AG10803 (cell line): ENCODE measurements around the gene ZFP36L1.

Experiments
- DNase-seq: peaks from one replicate; pipeline ENCODE4 v3.0.0; 2010; ENCODE audit warnings: low read depth
- H3K4me3 ChIP-seq: 2 replicates; pipeline ENCODE4 v1.5.1; 2011; ENCODE audit warnings: mild to moderate bottlenecking, low read length, control low read depth
- CTCF ChIP-seq: conservative IDR thresholded peaks from 2 replicates; pipeline ENCODE4 v1.5.1; 2011; ENCODE audit warnings: mild to moderate bottlenecking, low read length, control low read depth, inconsistent platforms

Gene ZFP36L1

DNA sequence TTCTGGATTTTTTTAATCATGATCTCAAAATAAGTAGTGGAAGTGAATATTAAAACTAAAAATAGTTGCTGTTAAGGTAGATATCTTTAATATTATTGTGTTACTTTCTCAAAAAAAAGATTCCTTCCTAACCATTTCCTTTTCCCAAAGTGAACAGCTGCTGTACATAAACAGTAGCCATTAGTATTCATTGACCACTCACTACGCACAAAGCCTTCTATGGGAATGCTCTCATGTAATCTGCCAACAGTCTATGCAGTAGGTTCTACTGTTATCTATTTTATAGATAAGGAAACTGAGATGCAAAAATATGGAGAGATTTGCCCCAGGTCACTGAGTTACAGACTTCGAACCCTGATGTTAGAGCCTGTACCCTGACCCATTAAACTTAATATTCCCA is 32.1 kb downstream of the ZFP36L1 start:
- H3K4me3 ChIP-seq = no peak overlapping the region
- no peak for DNase-seq
- no peak for TF ChIP-seq CTCF

DNA sequence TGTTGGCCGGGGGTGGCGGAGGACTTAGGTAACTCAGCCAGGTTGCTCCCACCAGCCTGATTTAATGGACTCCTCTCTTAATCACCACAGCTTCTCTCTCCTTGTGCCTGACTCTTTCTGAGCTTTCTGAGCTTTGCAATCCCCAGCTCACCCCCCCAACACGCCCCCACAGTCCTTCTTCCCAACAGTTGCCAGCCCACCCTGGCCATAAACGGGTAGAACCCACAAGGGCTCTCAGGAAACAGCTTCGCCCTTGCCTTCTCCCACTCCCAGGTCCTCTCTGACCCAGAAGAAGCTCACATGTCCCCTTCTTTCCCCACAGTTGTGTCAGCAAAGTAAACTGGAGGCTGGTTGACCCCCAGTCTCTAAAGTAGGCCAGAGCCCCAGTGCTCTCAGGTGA is 32.9 kb downstream of the ZFP36L1 start:
- DNase-seq = no peak
- no peak overlapping the region for H3K4me3 ChIP-seq
- TF ChIP-seq CTCF = no peak

GRCh38 chr14:68759017-68759560 is 33.8 kb downstream of the ZFP36L1 start:
- no peak overlapping the region for H3K4me3 ChIP-seq
- no peak for DNase-seq
- no peak for TF ChIP-seq CTCF

DNA sequence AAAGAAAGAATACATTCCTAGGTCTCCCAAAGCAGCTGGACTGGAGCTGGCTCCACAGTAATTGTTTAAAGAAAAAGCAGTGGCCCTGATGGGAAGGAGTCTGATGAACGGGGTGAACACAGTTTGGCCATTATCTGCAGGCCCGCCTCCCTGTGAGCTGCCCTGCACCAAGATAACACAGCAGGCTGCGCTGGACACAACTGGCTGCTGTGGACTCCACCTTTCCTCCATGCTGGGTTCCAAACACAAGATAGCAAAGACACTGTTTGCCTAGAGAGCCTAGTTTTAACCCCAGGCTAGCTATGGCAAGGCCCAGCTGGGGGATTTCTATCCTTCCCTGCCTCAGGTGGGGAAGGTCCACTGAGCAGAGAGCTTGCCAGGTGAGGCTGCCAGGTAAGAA is 34.6 kb downstream of the ZFP36L1 start:
- DNase-seq = no peak
- H3K4me3 ChIP-seq = no peak overlapping the region
- TF ChIP-seq CTCF = no peak

DNA sequence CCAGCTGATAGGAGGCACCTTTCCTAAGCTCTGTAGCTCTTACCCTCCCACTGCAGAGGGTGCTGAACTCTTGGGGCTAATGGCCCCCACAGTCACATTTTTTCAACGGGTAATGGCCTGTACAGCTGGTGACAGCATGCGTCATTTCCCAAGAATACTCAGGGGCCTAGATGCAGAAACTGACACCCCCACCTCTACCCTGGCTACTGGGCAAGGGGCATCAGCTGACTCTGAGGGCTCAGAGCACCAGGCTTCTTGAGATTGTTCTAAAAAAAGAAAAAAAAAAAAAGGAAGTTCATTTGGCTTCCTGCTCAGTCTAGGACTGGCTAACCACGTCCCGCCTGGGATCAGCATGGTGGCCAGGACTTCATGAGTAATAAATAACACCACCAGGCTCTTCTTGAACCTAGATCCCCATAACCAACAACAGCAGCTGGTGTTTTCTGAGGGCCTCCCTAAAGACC is 35.2 kb downstream of the ZFP36L1 start:
- no peak for TF ChIP-seq CTCF
- peak; percentile 68 for DNase-seq
- H3K4me3 ChIP-seq = no peak overlapping the region

- DNase-seq = no peak
- no peak for TF ChIP-seq CTCF
- H3K4me3 ChIP-seq = no peak overlapping the region
These were observed 36.1 kb downstream of the ZFP36L1 start for GRCh38 chr14:68756734-68757133.

GRCh38 chr14:68756000-68756481 is 36.8 kb downstream of the ZFP36L1 start:
- TF ChIP-seq CTCF = no peak
- DNase-seq = peak; percentile 80

More at GRCh38 chr14:68756000-68756481, 36.8 kb downstream of the ZFP36L1 start:
- no peak overlapping the region for H3K4me3 ChIP-seq
